Mesenchymal stem cell (in vitro differentiated cells and primary cell): ENCODE results near the gene ZNF609.
A peak's percentile ranks its signal among the peaks of the same experiment; 100 is the strongest.

Experiments used
- DNase-seq: peaks from one replicate; pipeline ENCODE4 v3.0.0-alpha.2; 2013
- H2AFZ ChIP-seq: one replicate; pipeline ENCODE4 v1.6.1; 2013; ENCODE audit warnings: low read depth, mild to moderate bottlenecking, control low read depth, inconsistent platforms, low read length, moderate library complexity
- H2AK5ac ChIP-seq: 2 replicates; pipeline ENCODE4 v1.6.1; 2013; ENCODE audit warnings: low read length, moderate library complexity, mild to moderate bottlenecking, inconsistent platforms; ENCODE audit not compliant: severe bottlenecking
- H2BK120ac ChIP-seq: one replicate; pipeline ENCODE4 v1.6.1; 2013; ENCODE audit warnings: low read depth, mild to moderate bottlenecking, inconsistent platforms, low read length, moderate library complexity
- H2BK12ac ChIP-seq, 2 experiments: one replicate each; pipeline ENCODE4 v1.6.1; 2013; ENCODE audit warnings: inconsistent platforms in 2 of 2, low read length in 2 of 2, mild to moderate bottlenecking in 2 of 2, moderate library complexity in 2 of 2, control low read depth in 1 of 2
- H2BK15ac ChIP-seq: one replicate; pipeline ENCODE4 v1.6.1; 2013; ENCODE audit warnings: mild to moderate bottlenecking, low read depth, inconsistent platforms; ENCODE audit not compliant: poor library complexity, severe bottlenecking
- H2BK5ac ChIP-seq: 2 replicates; pipeline ENCODE4 v1.6.1; 2013; ENCODE audit warnings: low read depth, mild to moderate bottlenecking, low read length, control low read depth, inconsistent platforms; ENCODE audit not compliant: poor library complexity, severe bottlenecking
- H3K14ac ChIP-seq, 2 experiments: one replicate each; pipeline ENCODE4 v1.6.1; 2013; ENCODE audit warnings: inconsistent platforms in 2 of 2, low read length in 2 of 2, control low read depth in 1 of 2, mild to moderate bottlenecking in 1 of 2, moderate library complexity in 1 of 2
- H3K18ac ChIP-seq, 2 experiments: one replicate each; pipeline ENCODE4 v1.6.1; 2013; ENCODE audit warnings: inconsistent platforms in 2 of 2, low read length in 2 of 2, control low read depth in 1 of 2, low read depth in 1 of 2, mild to moderate bottlenecking in 1 of 2
- H3K23ac ChIP-seq, 2 experiments: one replicate each; pipeline ENCODE4 v1.6.1; 2013; ENCODE audit warnings: inconsistent platforms in 2 of 2, low read length in 2 of 2, mild to moderate bottlenecking in 2 of 2, moderate library complexity in 2 of 2, control low read depth in 1 of 2
- H3K27ac ChIP-seq: 2 replicates; pipeline ENCODE4 v1.5.1; 2013; ENCODE audit warnings: mild to moderate bottlenecking, moderate library complexity, low read length, control low read depth, inconsistent platforms; ENCODE audit not compliant: poor library complexity, severe bottlenecking
- H3K27me3 ChIP-seq, 2 experiments: 2 replicates each; pipeline versions ENCODE4 v1.6.1 to v1.7.0; 2013; ENCODE audit warnings: low read length in 2 of 2, mild to moderate bottlenecking in 2 of 2, moderate library complexity in 2 of 2, control low read depth in 1 of 2, inconsistent platforms in 1 of 2; ENCODE audit not compliant: control insufficient read depth in 1 of 2, insufficient read depth in 1 of 2
- H3K36me3 ChIP-seq, 2 experiments: 2 replicates each; pipeline versions ENCODE4 v1.6.1 to v1.7.0; 2013; ENCODE audit warnings: low read length in 2 of 2, control low read depth in 1 of 2, inconsistent platforms in 1 of 2, low read depth in 1 of 2, mild to moderate bottlenecking in 1 of 2; ENCODE audit not compliant: insufficient read depth in 2 of 2, control insufficient read depth in 1 of 2
- H3K4ac ChIP-seq, 2 experiments: one replicate each; pipeline ENCODE4 v1.6.1; 2013; ENCODE audit warnings: inconsistent platforms in 2 of 2, low read length in 2 of 2, mild to moderate bottlenecking in 2 of 2, moderate library complexity in 2 of 2, control low read depth in 1 of 2, low read depth in 1 of 2
- H3K4me1 ChIP-seq: 2 replicates; pipeline ENCODE4 v1.6.1; 2013; ENCODE audit warnings: low read depth, low read length, control low read depth; ENCODE audit not compliant: control insufficient read depth, insufficient read depth
- H3K4me2 ChIP-seq: 2 replicates; pipeline ENCODE4 v1.6.1; 2013; ENCODE audit warnings: low read length, mild to moderate bottlenecking, inconsistent platforms; ENCODE audit not compliant: poor library complexity, severe bottlenecking
- H3K4me3 ChIP-seq, 2 experiments: 2 replicates each; pipeline versions ENCODE4 v1.5.1 to v1.7.0; 2013; ENCODE audit warnings: low read length in 2 of 2, mild to moderate bottlenecking in 2 of 2, control low read depth in 1 of 2, low read depth in 1 of 2; ENCODE audit not compliant: insufficient read depth in 1 of 2
- H3K79me1 ChIP-seq: replicated peaks from 2 replicates; pipeline ENCODE4 v1.6.1; 2013; ENCODE audit warnings: mild to moderate bottlenecking, control low read depth, low read length, inconsistent platforms; ENCODE audit not compliant: poor library complexity, severe bottlenecking
- H3K9ac ChIP-seq: 2 replicates; pipeline ENCODE4 v1.7.0; 2013; ENCODE audit warnings: mild to moderate bottlenecking, low read length, moderate library complexity
- H3K9me3 ChIP-seq: 2 replicates; pipeline ENCODE4 v1.7.0; 2013; ENCODE audit warnings: mild to moderate bottlenecking, low read length; ENCODE audit not compliant: control insufficient read depth
- H4K8ac ChIP-seq: one replicate; pipeline ENCODE4 v1.6.1; 2013; ENCODE audit warnings: inconsistent platforms, mild to moderate bottlenecking, low read length, moderate library complexity
- H4K91ac ChIP-seq: one replicate; pipeline ENCODE4 v1.6.1; 2013; ENCODE audit warnings: mild to moderate bottlenecking, low read length, inconsistent platforms
- WGBS: methylation state at CpG from one replicate; pipeline ENCODE4 v1.1.7; 2013; ENCODE audit warnings: mixed read lengths; 5-methylcytosine and 5-hydroxymethylcytosine counted together

Gene ZNF609

GRCh38 chr15:64701482-64702184 lies 241.3 kb downstream of the ZNF609 start:
- Histone ChIP-seq H2BK5ac (no peak overlapping the region), H4K91ac (no peak overlapping the region), H3K4me3 (peak overlapping the region in 1 of 2 experiments; percentile 86), H3K9me3 (no peaks in the 10 kb centered on the region), H3K36me3 (peaks cover 0 to 6% of the 10 kb centered on the region in 2 experiments), H2BK15ac (no peak overlapping the region), H3K9ac (peak overlapping the region; percentile 96), H3K4me2 (peak overlapping the region; percentile 83), H2BK12ac (no peak overlapping the region), H3K79me1 (no peaks in the 10 kb centered on the region), H3K18ac (no peak overlapping the region), H3K23ac (no peak overlapping the region), H3K27me3 (no peaks in the 10 kb centered on the region), H4K8ac (no peak overlapping the region), H3K14ac (no peak overlapping the region), H3K27ac (peak overlapping the region; percentile 25), H2AK5ac (peak overlapping the region; percentile 13), H2BK120ac (peak overlapping the region; percentile 74), H2AFZ (no peak overlapping the region), H3K4me1 (peaks cover 16% of the 10 kb centered on the region), H3K4ac (peak overlapping the region in 1 of 2 experiments; percentile 82)
- DNase-seq, result no peak
- 36% methylated on average over 5 of the region's 5 CpGs for WGBS

- Histone ChIP-seq H2AFZ (no peak overlapping the region), H3K27ac (peak overlapping the region; percentile 46), H3K4me2 (peak overlapping the region; percentile 83), H3K27me3 (no peaks in the 10 kb centered on the region), H3K79me1 (no peaks in the 10 kb centered on the region), H3K23ac (no peak overlapping the region), H3K18ac (peak overlapping the region; percentile 97), H2AK5ac (peak overlapping the region; percentile 46), H3K36me3 (peaks cover 0 to 6% of the 10 kb centered on the region in 2 experiments), H4K8ac (peak overlapping the region; percentile 98), H4K91ac (peak overlapping the region; percentile 87), H3K14ac (peak overlapping the region in 1 of 2 experiments; percentile 30), H2BK120ac (peak overlapping the region; percentile 89), H3K9ac (peak overlapping the region; percentile 96), H2BK12ac (peak overlapping the region in 1 of 2 experiments; percentile 68), H3K4me3 (peak overlapping the region; percentile 76 to 86), H2BK15ac (peak overlapping the region; percentile 74), H3K4ac (peak overlapping the region; percentile 88 to 90), H3K4me1 (peaks cover 13% of the 10 kb centered on the region), H3K9me3 (no peaks in the 10 kb centered on the region), H2BK5ac (peak overlapping the region; percentile 46)
- 2% methylated on average over 42 of the region's 62 CpGs for WGBS
- DNase-seq, result peak; percentile 91
These were observed 242.6 kb downstream of the ZNF609 start for GRCh38 chr15:64702816-64703631.

GRCh38 chr15:64703632-64703959 lies 243.2 kb downstream of the ZNF609 start:
- Histone ChIP-seq H2AFZ (peak overlapping the region; percentile 76), H2BK12ac (peak overlapping the region in 1 of 2 experiments; percentile 54), H4K91ac (peak overlapping the region; percentile 80), H3K4me1 (peaks cover 13% of the 10 kb centered on the region), H3K36me3 (peaks cover 0 to 6% of the 10 kb centered on the region in 2 experiments), H2BK5ac (no peak overlapping the region), H3K4me2 (peak overlapping the region; percentile 50), H3K9me3 (no peaks in the 10 kb centered on the region), H2BK15ac (no peak overlapping the region), H3K79me1 (no peaks in the 10 kb centered on the region), H3K27me3 (no peaks in the 10 kb centered on the region), H3K27ac (peak overlapping the region; percentile 45), H3K23ac (no peak overlapping the region), H4K8ac (peak overlapping the region; percentile 98), H3K9ac (peak overlapping the region; percentile 89), H3K18ac (peak overlapping the region; percentile 83 to 95), H3K4ac (peak overlapping the region; percentile 41 to 90), H2BK120ac (no peak overlapping the region), H3K14ac (no peak overlapping the region), H2AK5ac (peak overlapping the region; percentile 60), H3K4me3 (peak overlapping the region in 1 of 2 experiments; percentile 86)
- DNase-seq, result no peak
- WGBS, result 81% methylated on average over 7 of the region's 7 CpGs

GRCh38 chr15:64705006-64705405 lies 244.6 kb downstream of the ZNF609 start:
- H3K18ac ChIP-seq, result no peak overlapping the region
- peaks cover 0 to 6% of the 10 kb centered on the region in 2 experiments for H3K36me3 ChIP-seq
- H3K4me1 ChIP-seq, result peaks cover 11% of the 10 kb centered on the region
- H3K4me2 ChIP-seq, result no peak overlapping the region
- H2BK15ac ChIP-seq, result no peak overlapping the region
- no peak overlapping the region for H4K8ac ChIP-seq
- H3K27ac ChIP-seq, result no peak overlapping the region
- DNase-seq, result no peak
- no peak overlapping the region for H3K9ac ChIP-seq
- no peak overlapping the region for H3K14ac ChIP-seq
- no peak overlapping the region for H3K23ac ChIP-seq
- 72% methylated on average over 3 of the region's 3 CpGs for WGBS
- H3K9me3 ChIP-seq, result no peaks in the 10 kb centered on the region
- no peaks in the 10 kb centered on the region for H3K27me3 ChIP-seq
- H3K4me3 ChIP-seq, result no peak overlapping the region
- H2BK5ac ChIP-seq, result no peak overlapping the region
- no peaks in the 10 kb centered on the region for H3K79me1 ChIP-seq
- H4K91ac ChIP-seq, result no peak overlapping the region
- H3K4ac ChIP-seq, result no peak overlapping the region
- no peak overlapping the region for H2AK5ac ChIP-seq
- no peak overlapping the region for H2BK12ac ChIP-seq
- H2BK120ac ChIP-seq, result no peak overlapping the region
- no peak overlapping the region for H2AFZ ChIP-seq
